A673 (cell line): ENCODE measurements around the gene SLFN5. TPM values are rescaled to one million over a fixed set of nuclear protein-coding genes. Genes with fewer than 3 reads are reported as not detected.

ENCODE experiments used
- BruUV-seq: library from RNA; stranded (reverse); fragments of 400-500 nt; replicated peaks from 2 replicates; lab custom pipeline; 2021; lab: Mats Ljungman, UMichigan
- CTCF ChIA-PET: fragments of 300-600 bp; sonication (Branson Sonifier 250); formaldehyde crosslinking; loops from one replicate; lab custom pipeline; 2022; ENCODE audit warnings: antibody characterized with exemption; lab: Charles Lee
- POLR2A ChIA-PET: fragments of 300-600 bp; sonication (Branson Sonifier 250); formaldehyde crosslinking; loops from one replicate; lab custom pipeline; 2022; ENCODE audit warnings: antibody characterized with exemption; ENCODE audit not compliant: low non-redundant PET; lab: Charles Lee
- DNase-seq: peaks from one replicate; pipeline ENCODE4 v3.0.0-alpha.2; 2015; ENCODE audit warnings: low spot score
- H3K27ac ChIP-seq: fragments of 200-600 bp; sonication (generic); 2 replicates; pipeline ENCODE4 v1.5.1; 2016; ENCODE audit warnings: mixed run types, low read depth, mild to moderate bottlenecking, mixed read lengths, antibody characterized with exemption, low read length; ENCODE audit not compliant: poor library complexity, severe bottlenecking
- H3K27me3 ChIP-seq: fragments of 200-600 bp; sonication (generic); replicated peaks from 2 replicates; pipeline ENCODE4 v1.6.1; 2017; ENCODE audit warnings: mixed run types, low read depth, mild to moderate bottlenecking, mixed read lengths, antibody characterized with exemption, low read length; ENCODE audit not compliant: insufficient read depth, poor library complexity
- H3K36me3 ChIP-seq: fragments of 200-600 bp; sonication (generic); 2 replicates; pipeline ENCODE4 v1.6.1; 2016; ENCODE audit warnings: mixed run types, mild to moderate bottlenecking, mixed read lengths, antibody characterized with exemption, low read length; ENCODE audit not compliant: insufficient read depth, poor library complexity, severe bottlenecking
- H3K4me1 ChIP-seq: fragments of 200-600 bp; sonication (generic); 2 replicates; pipeline ENCODE4 v1.6.1; 2017; ENCODE audit warnings: mixed run types, mild to moderate bottlenecking, mixed read lengths, antibody characterized with exemption, low read length; ENCODE audit not compliant: insufficient read depth, poor library complexity, severe bottlenecking
- H3K4me3 ChIP-seq: fragments of 200-600 bp; sonication (generic); 2 replicates; pipeline ENCODE4 v1.5.1; 2016; ENCODE audit warnings: low read depth, mixed run types, mild to moderate bottlenecking, mixed read lengths, low read length; ENCODE audit not compliant: poor library complexity, severe bottlenecking
- H3K9me3 ChIP-seq: fragments of 200-600 bp; sonication (generic); 2 replicates; pipeline ENCODE4 v1.6.1; 2016; ENCODE audit warnings: mixed run types, low read depth, mild to moderate bottlenecking, mixed read lengths, antibody characterized with exemption, low read length; ENCODE audit not compliant: poor library complexity, severe bottlenecking
- CTCF ChIP-seq: fragments of 300-800, 200-600 bp; sonication (generic); conservative IDR thresholded peaks from 2 replicates; pipeline ENCODE4 v1.5.1; 2017; ENCODE audit warnings: low read depth, mild to moderate bottlenecking, antibody characterized with exemption, low read length, moderate library complexity, mixed read lengths
- EZH2 ChIP-seq: fragments of 200-600 bp; sonication (generic); IDR thresholded peaks from 2 replicates; pipeline ENCODE4 v1.6.1; 2017; ENCODE audit warnings: borderline replicate concordance, low read depth, mild to moderate bottlenecking, mixed read lengths, antibody characterized with exemption, low read length; ENCODE audit not compliant: poor library complexity, severe bottlenecking
- intact Hi-C: fragments of 100-400 bp; cut with micrococcal nuclease; formaldehyde crosslinking; loops from one replicate; pipeline ENCODE4 v1.10.0; 2022; ENCODE audit not compliant: unreplicated experiment
- total RNA-seq: library from RNA; stranded (reverse); gene quantifications from 2 replicates; pipeline ENCODE4 v1.2.3, GENCODE V29; 2021

SLFN5 gene
- total RNA-seq, 1 experiment from 2014 or later: 5.2 TPM

- POLR2A ChIA-PET: no interaction called here
- no TSS peak for BruUV-seq
These were observed 24.0 kb upstream of the SLFN5 start for GRCh38 chr17:35218915-35219314.

GRCh38 chr17:35222452-35222851 is 20.4 kb upstream of the SLFN5 start:
- BruUV-seq: no TSS peak
- H3K9me3 ChIP-seq: no peaks in the 10 kb centered on the region
- TF ChIP-seq EZH2: no peak
- no peak for DNase-seq
- CTCF ChIA-PET: no interaction called here
- H3K4me3 ChIP-seq: no peak overlapping the region
- POLR2A ChIA-PET: no interaction called here
- no peaks in the 10 kb centered on the region for H3K36me3 ChIP-seq
- H3K4me1 ChIP-seq: no peaks in the 10 kb centered on the region
- H3K27me3 ChIP-seq: no peaks in the 10 kb centered on the region
- intact Hi-C loops: no loop called here
- no peak overlapping the region for H3K27ac ChIP-seq

More at GRCh38 chr17:35218915-35219314, 24.0 kb upstream of the SLFN5 start:
- CTCF ChIA-PET: no interaction called here
- Histone ChIP-seq H3K36me3 (no peaks in the 10 kb centered on the region), H3K4me1 (no peaks in the 10 kb centered on the region), H3K27me3 (no peaks in the 10 kb centered on the region), H3K27ac (no peak overlapping the region), H3K9me3 (no peaks in the 10 kb centered on the region), H3K4me3 (no peak overlapping the region)
- no peak for DNase-seq
- intact Hi-C loops: no loop called here
- TF ChIP-seq EZH2 (no peak), CTCF (no peak)

- no peaks in the 10 kb centered on the region for H3K4me1 ChIP-seq
- intact Hi-C loops: loop anchor here (2.0 kb wide), 1 partner anchor 20 kb away; no protein-coding TSS in a partner anchor
- ChIA-PET POLR2A (no interaction called here), CTCF (interaction anchor here (0.6 kb wide), 1 partner anchor 83 kb away, joined by 4 read pairs; no protein-coding TSS in a partner anchor)
- H3K9me3 ChIP-seq: no peaks in the 10 kb centered on the region
- H3K4me3 ChIP-seq: no peak overlapping the region
- H3K27me3 ChIP-seq: no peaks in the 10 kb centered on the region
- H3K27ac ChIP-seq: no peak overlapping the region
- TF ChIP-seq EZH2 (no peak), CTCF (no peak)
- DNase-seq: no peak
- H3K36me3 ChIP-seq: no peaks in the 10 kb centered on the region
- no TSS peak for BruUV-seq
These were observed 18.4 kb upstream of the SLFN5 start for GRCh38 chr17:35224436-35224835.

GRCh38 chr17:35227546-35227945 is 15.3 kb upstream of the SLFN5 start:
- no peak for DNase-seq
- CTCF ChIA-PET: interaction anchor here (0.6 kb wide), 1 partner anchor 340 kb away, joined by 3 read pairs; no protein-coding TSS in a partner anchor
- Histone ChIP-seq H3K27ac (no peak overlapping the region), H3K4me3 (no peak overlapping the region), H3K9me3 (no peaks in the 10 kb centered on the region), H3K4me1 (no peaks in the 10 kb centered on the region), H3K36me3 (no peaks in the 10 kb centered on the region), H3K27me3 (no peaks in the 10 kb centered on the region)
- no TSS peak for BruUV-seq
- POLR2A ChIA-PET: no interaction called here
- TF ChIP-seq CTCF: no peak
- no peak for TF ChIP-seq EZH2
- intact Hi-C loops: no loop called here
